Measurements from ENCODE around the gene ABCC6. TPM values are rescaled to one million over a fixed set of nuclear protein-coding genes. Genes with fewer than 3 reads are reported as not detected.
A peak's percentile ranks its signal among the peaks of the same experiment; 100 is the strongest.
"Not testable (repeated sequence)": the region's sequence is repeated elsewhere in the genome, so short reads cannot be mapped to it uniquely, and the experiment has no call there.

The ABCC6 gene
- total RNA-seq, 2 donors from 2014 or later: 0.41 to 1.5 TPM

GRCh38 chr16:16151315-16151714, 72.0 kb downstream of the ABCC6 start:
- peaks cover 3 to 31% of the 10 kb centered on the region in 2 donors for H3K4me1 ChIP-seq (ENCODE audit: control insufficient read depth in 1 of 2, low read depth in 2 of 2)

GRCh38 chr16:16150878-16151152, 72.5 kb downstream of the ABCC6 start:
- peaks cover 3 to 31% of the 10 kb centered on the region in 2 donors for H3K4me1 ChIP-seq (ENCODE audit: control insufficient read depth in 1 of 2, low read depth in 2 of 2)

More at GRCh38 chr16:16151315-16151714, 72.0 kb downstream of the ABCC6 start:
- H3K4me3 ChIP-seq: no peak overlapping the region
- TF ChIP-seq, protein P1, sequence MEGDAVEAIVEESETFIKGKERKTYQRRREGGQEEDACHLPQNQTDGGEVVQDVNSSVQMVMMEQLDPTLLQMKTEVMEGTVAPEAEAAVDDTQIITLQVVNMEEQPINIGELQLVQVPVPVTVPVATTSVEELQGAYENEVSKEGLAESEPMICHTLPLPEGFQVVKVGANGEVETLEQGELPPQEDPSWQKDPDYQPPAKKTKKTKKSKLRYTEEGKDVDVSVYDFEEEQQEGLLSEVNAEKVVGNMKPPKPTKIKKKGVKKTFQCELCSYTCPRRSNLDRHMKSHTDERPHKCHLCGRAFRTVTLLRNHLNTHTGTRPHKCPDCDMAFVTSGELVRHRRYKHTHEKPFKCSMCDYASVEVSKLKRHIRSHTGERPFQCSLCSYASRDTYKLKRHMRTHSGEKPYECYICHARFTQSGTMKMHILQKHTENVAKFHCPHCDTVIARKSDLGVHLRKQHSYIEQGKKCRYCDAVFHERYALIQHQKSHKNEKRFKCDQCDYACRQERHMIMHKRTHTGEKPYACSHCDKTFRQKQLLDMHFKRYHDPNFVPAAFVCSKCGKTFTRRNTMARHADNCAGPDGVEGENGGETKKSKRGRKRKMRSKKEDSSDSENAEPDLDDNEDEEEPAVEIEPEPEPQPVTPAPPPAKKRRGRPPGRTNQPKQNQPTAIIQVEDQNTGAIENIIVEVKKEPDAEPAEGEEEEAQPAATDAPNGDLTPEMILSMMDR (IDR thresholded peaks at IDR 0.05): no peak
- no peaks in the 10 kb centered on the region for H3K9me3 ChIP-seq
- DNase-seq (ENCODE audit: low spot score): no peak
- no peak for ATAC-seq (ENCODE audit: insufficient number of reproducible peaks, low FRiP score, low read depth)
- peaks cover 11% of the 10 kb centered on the region for H3K36me3 ChIP-seq
- no peak overlapping the region for H3K27ac ChIP-seq
- no peaks in the 10 kb centered on the region for H3K27me3 ChIP-seq (replicated peaks; ENCODE audit: insufficient read depth)

DNA sequence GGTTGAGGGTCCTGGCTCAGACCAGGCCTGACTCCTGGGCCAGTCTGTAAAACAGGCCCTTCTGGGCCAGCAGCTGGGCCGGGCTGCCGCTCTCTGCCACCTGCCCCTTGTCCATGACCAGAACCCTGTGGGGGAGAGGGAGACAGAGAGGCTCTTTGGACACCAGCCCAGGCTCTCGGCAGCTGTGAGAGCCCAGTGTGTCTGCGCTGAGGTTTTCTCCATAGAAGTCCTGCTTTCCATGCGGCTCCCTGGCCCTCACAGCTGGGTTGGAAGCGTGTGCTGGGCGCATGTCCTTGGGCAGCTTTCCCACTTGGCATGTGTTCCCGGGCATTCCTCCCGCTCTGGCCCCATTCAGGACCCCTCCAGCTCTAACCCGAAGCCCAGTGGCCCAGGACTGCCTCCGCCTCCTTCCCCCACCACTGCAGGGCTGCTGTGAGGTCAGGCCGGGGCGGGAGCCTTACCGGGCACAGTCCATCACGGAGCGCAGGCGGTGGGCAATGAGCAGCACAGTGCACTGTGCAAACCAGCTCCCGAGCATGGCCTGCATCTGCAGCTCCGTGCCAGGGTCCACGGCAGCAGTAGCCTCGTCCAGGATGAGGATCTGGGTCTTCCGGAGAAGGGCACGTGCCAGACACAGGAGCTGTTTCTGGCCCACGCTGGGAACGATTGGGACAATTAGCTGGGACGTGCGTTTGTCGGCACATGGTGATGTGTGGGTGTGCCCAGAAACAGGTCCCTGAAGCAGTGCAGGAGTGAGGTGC, 73.0 kb downstream of the ABCC6 start:
- H3K9me3 ChIP-seq: no peaks in the 10 kb centered on the region
- peak overlapping the region; percentile 38 for H3K4me3 ChIP-seq
- DNase-seq (ENCODE audit: low spot score) (peak; percentile 12), ATAC-seq (ENCODE audit: insufficient number of reproducible peaks, low FRiP score, low read depth) (no peak)
- H3K36me3 ChIP-seq: peaks cover 11% of the 10 kb centered on the region
- H3K27ac ChIP-seq: peak overlapping the region in 1 of 2 donors; percentile 55
- H3K4me1 ChIP-seq (ENCODE audit: control insufficient read depth in 1 of 2, low read depth in 2 of 2): peaks cover 3 to 31% of the 10 kb centered on the region in 2 donors
- TF ChIP-seq, protein P1 (IDR thresholded peaks at IDR 0.05): no peak
- no peaks in the 10 kb centered on the region for H3K27me3 ChIP-seq (replicated peaks; ENCODE audit: insufficient read depth)

More at GRCh38 chr16:16150878-16151152, 72.5 kb downstream of the ABCC6 start:
- H3K27ac ChIP-seq: no peak overlapping the region
- TF ChIP-seq, protein P1 (IDR thresholded peaks at IDR 0.05): no peak
- no peaks in the 10 kb centered on the region for H3K27me3 ChIP-seq (replicated peaks; ENCODE audit: insufficient read depth)
- H3K9me3 ChIP-seq: no peaks in the 10 kb centered on the region
- ATAC-seq (ENCODE audit: insufficient number of reproducible peaks, low FRiP score, low read depth) (no peak), DNase-seq (ENCODE audit: low spot score) (no peak)
- no peak overlapping the region for H3K4me3 ChIP-seq
- peaks cover 11% of the 10 kb centered on the region for H3K36me3 ChIP-seq

- no peaks in the 10 kb centered on the region for H3K27me3 ChIP-seq (replicated peaks; ENCODE audit: insufficient read depth)
- peak overlapping the region in 1 of 2 donors; percentile 55 for H3K27ac ChIP-seq
- peaks cover 11% of the 10 kb centered on the region for H3K36me3 ChIP-seq
- no peak overlapping the region for H3K4me3 ChIP-seq
- H3K9me3 ChIP-seq: no peaks in the 10 kb centered on the region
- TF ChIP-seq, protein P1 (IDR thresholded peaks at IDR 0.05): no peak
- peaks cover 3 to 31% of the 10 kb centered on the region in 2 donors for H3K4me1 ChIP-seq (ENCODE audit: control insufficient read depth in 1 of 2, low read depth in 2 of 2)
- ATAC-seq (ENCODE audit: insufficient number of reproducible peaks, low FRiP score, low read depth): no peak
- DNase-seq (ENCODE audit: low spot score): no peak
Measured at GRCh38 chr16:16149710-16150116, 73.6 kb downstream of the ABCC6 start.

DNA sequence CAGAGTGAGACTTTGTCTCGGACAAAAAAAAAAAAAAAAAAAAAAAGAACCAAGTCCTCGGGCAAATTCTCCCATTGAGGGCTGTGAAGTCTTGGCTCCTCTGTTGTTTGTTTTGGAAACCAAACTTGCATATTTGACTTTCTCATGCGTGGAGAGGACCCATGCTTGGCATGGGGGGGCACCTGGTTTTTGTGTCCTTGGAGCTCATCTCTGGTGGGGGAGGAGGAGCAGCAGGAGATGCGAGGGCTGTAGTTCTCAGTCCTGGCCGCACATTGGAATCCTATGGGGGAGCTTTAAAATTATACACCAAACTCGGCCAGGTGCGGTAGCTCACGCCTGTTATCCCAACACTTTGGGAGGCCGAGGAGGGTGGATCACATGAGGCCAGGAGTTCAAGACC, 74.5 kb downstream of the ABCC6 start:
- Histone ChIP-seq H3K27ac (no peak overlapping the region), H3K4me3 (no peak overlapping the region), H3K9me3 (no peaks in the 10 kb centered on the region), H3K4me1 (ENCODE audit: control insufficient read depth in 1 of 2, low read depth in 2 of 2) (peaks cover 3 to 31% of the 10 kb centered on the region in 2 donors), H3K27me3 (replicated peaks; ENCODE audit: insufficient read depth) (no peaks in the 10 kb centered on the region), H3K36me3 (peaks cover 19% of the 10 kb centered on the region)
- no peak for DNase-seq (ENCODE audit: low spot score)
- no peak for ATAC-seq (ENCODE audit: insufficient number of reproducible peaks, low FRiP score, low read depth)
- TF ChIP-seq, protein P1 (IDR thresholded peaks at IDR 0.05): no peak

- Histone ChIP-seq H3K36me3 (peaks cover 22% of the 10 kb centered on the region), H3K4me1 (ENCODE audit: control insufficient read depth in 1 of 2, low read depth in 2 of 2) (peaks cover 3 to 31% of the 10 kb centered on the region in 2 donors)
- not testable (repeated sequence) for H3K9me3 ChIP-seq; ATAC-seq (ENCODE audit: insufficient number of reproducible peaks, low FRiP score, low read depth); H3K4me3 ChIP-seq; H3K27ac ChIP-seq; DNase-seq (ENCODE audit: low spot score); H3K27me3 ChIP-seq (replicated peaks; ENCODE audit: insufficient read depth)
Measured at GRCh38 chr16:16148000-16148599, 75.2 kb downstream of the ABCC6 start.
